HCT116 (cell line): ENCODE results near the gene FOXR1. TPM values are rescaled to one million over a fixed set of nuclear protein-coding genes. Genes with fewer than 3 reads are reported as not detected.

Experiments
- microRNA-seq: library from miRNA; unstranded; fragments of <30 nt; microRNA quantifications from one replicate; pipeline ENCODE4, GENCODE V29; 2016; ENCODE audit warnings: borderline number of aligned reads
- total RNA-seq: library from RNA; stranded (reverse); gene quantifications from one replicate; pipeline ENCODE4 v1.2.1, GENCODE V29; 2021; ENCODE audit not compliant: unreplicated experiment

Gene FOXR1
- total RNA-seq, 1 experiment from 2014 or later: not detected

Small RNA genes lying within 50 kb of the gene (microRNA-seq; reads per million reads assigned to microRNA genes)
- not detected for gene MIR3656

Other genes starting within 250 kb of the FOXR1 start
- 150 TPM for gene DDX6, start 180.6 kb upstream of the FOXR1 start, total RNA-seq
- gene CXCR5, start 87.9 kb upstream of the FOXR1 start, total RNA-seq: not detected
- gene BCL9L, start 45.8 kb upstream of the FOXR1 start, total RNA-seq: 120 TPM
- 0.42 TPM for gene UPK2, start 15.5 kb upstream of the FOXR1 start, total RNA-seq
- 28.9 TPM for gene CENATAC, start 26.4 kb downstream of the FOXR1 start, total RNA-seq
- gene RPS25, start 46.6 kb downstream of the FOXR1 start, total RNA-seq: 1,404 TPM
- gene TRAPPC4, start 47.0 kb downstream of the FOXR1 start, total RNA-seq: 61.6 TPM
- 49.8 TPM for gene SLC37A4, start 59.1 kb downstream of the FOXR1 start, total RNA-seq
- gene HYOU1, start 85.4 kb downstream of the FOXR1 start, total RNA-seq: 181 TPM
- 20.4 TPM for gene VPS11, start 96.1 kb downstream of the FOXR1 start, total RNA-seq
- gene HMBS, start 113.1 kb downstream of the FOXR1 start, total RNA-seq: 69.0 TPM
- 45.1 TPM for gene DPAGT1, start 130.1 kb downstream of the FOXR1 start, total RNA-seq
- 12.4 TPM for gene C2CD2L, start 135.6 kb downstream of the FOXR1 start, total RNA-seq
- 38.1 TPM for gene HINFP, start 149.8 kb downstream of the FOXR1 start, total RNA-seq
- gene ABCG4, start 177.3 kb downstream of the FOXR1 start, total RNA-seq: 1.9 TPM
- 21.4 TPM for gene NLRX1, start 197.0 kb downstream of the FOXR1 start, total RNA-seq
- 0.30 TPM for gene NHERF4, start 213.7 kb downstream of the FOXR1 start, total RNA-seq
- 31.1 TPM for gene CBL, start 234.6 kb downstream of the FOXR1 start, total RNA-seq